B cell (primary cell): ENCODE measurements around the gene KRTAP15-1. TPM values are rescaled to one million over a fixed set of nuclear protein-coding genes. Genes with fewer than 3 reads are reported as not detected.

ENCODE experiments used
- ATAC-seq: fragments of 200-7000 bp; cut with Tn5 transposase; one replicate; pipeline ENCODE4 v1.10.0; 2021; ENCODE audit warnings: low read depth, mild to moderate bottlenecking, moderate number of reproducible peaks, moderate library complexity
- CTCF ChIA-PET: fragments of 350-600 bp; sonication (Branson Sonifier 250); formaldehyde crosslinking; loops from one replicate; lab custom pipeline; 2021; ENCODE audit warnings: antibody characterized with exemption, inconsistent platforms; lab: Charles Lee
- POLR2A ChIA-PET: fragments of 350-600 bp; sonication (Branson Sonifier 250); formaldehyde crosslinking; loops from one replicate; lab custom pipeline; 2021; ENCODE audit warnings: antibody characterized with exemption; lab: Charles Lee
- DNase-seq: peaks from one replicate; pipeline ENCODE4 v3.0.0; 2013
- H2AFZ ChIP-seq: 2 replicates; pipeline ENCODE4 v1.6.1; 2012; ENCODE audit warnings: mild to moderate bottlenecking, low read depth, low read length; ENCODE audit not compliant: insufficient read depth, poor library complexity, severe bottlenecking
- H3K27ac ChIP-seq, 2 donors: 1 replicate in 1 of 2; 2 replicates in 1 of 2; pipeline ENCODE4 v1.5.1; 2012 to 2013; ENCODE audit warnings: low read length in 2 of 2, mild to moderate bottlenecking in 2 of 2, moderate library complexity in 1 of 2
- H3K27me3 ChIP-seq, 4 experiments: fragments of 200-600 bp in 1 of 4; sonication (generic) in 1 of 4; replicated peaks in 1 of 4; 1 replicate in 2 of 4; 2 replicates in 2 of 4; pipeline versions ENCODE4 v1.6.1 to v1.7.0; 2013 to 2016; ENCODE audit warnings: low read length in 3 of 4, mild to moderate bottlenecking in 2 of 4, mixed read lengths in 1 of 4, moderate library complexity in 1 of 4; ENCODE audit not compliant: insufficient read depth in 4 of 4, control insufficient read depth in 3 of 4; ENCODE audit errors: control extremely low read depth in 1 of 4
- H3K36me3 ChIP-seq, 2 experiments: replicated peaks in 1 of 2; 1 replicate in 1 of 2; 2 replicates in 1 of 2; pipeline versions ENCODE4 v1.6.1 to v1.7.1; 2013; ENCODE audit warnings: low read length in 1 of 2; ENCODE audit not compliant: insufficient read depth in 2 of 2, control insufficient read depth in 1 of 2; ENCODE audit errors: control extremely low read depth in 1 of 2, extremely low read depth in 1 of 2
- H3K4me1 ChIP-seq, 2 donors: fragments of 200-600 bp in 1 of 2; sonication (generic) in 1 of 2; 1 replicate in 1 of 2; 2 replicates in 1 of 2; pipeline versions ENCODE4 v1.5.1 to v1.6.1; 2013 to 2017; ENCODE audit warnings: low read length in 2 of 2; ENCODE audit not compliant: control insufficient read depth in 2 of 2, insufficient read depth in 2 of 2
- H3K4me2 ChIP-seq: replicated peaks from 2 replicates; pipeline ENCODE3; 2012; ENCODE audit warnings: mild to moderate bottlenecking, low read depth, low read length; ENCODE audit not compliant: poor library complexity, severe bottlenecking
- H3K4me3 ChIP-seq, 5 experiments: fragments of 200-600 bp in 1 of 5; sonication (generic) in 1 of 5; 1 replicate in 3 of 5; 2 replicates in 2 of 5; pipeline versions ENCODE4 v1.5.1 to v1.7.0; 2011 to 2016; ENCODE audit warnings: low read length in 4 of 5, mild to moderate bottlenecking in 4 of 5, low read depth in 2 of 5, control low read depth in 1 of 5, moderate library complexity in 1 of 5; ENCODE audit not compliant: insufficient read depth in 1 of 5; ENCODE audit errors: control extremely low read depth in 1 of 5, extremely low read depth in 1 of 5
- H3K79me2 ChIP-seq: fragments of 200-600 bp; sonication (generic); one replicate; pipeline ENCODE4 v1.6.0; 2016; ENCODE audit warnings: low read length; ENCODE audit not compliant: control insufficient read depth, insufficient read depth
- H3K9ac ChIP-seq: fragments of 200-600 bp; sonication (generic); 2 replicates; pipeline ENCODE4 v1.6.1; 2017; ENCODE audit warnings: mild to moderate bottlenecking, low read length, moderate library complexity
- H3K9me3 ChIP-seq, 3 donors: one replicate each; pipeline versions ENCODE4 v1.6.1 to v1.7.1; 2013; ENCODE audit warnings: low read length in 2 of 3; ENCODE audit not compliant: control insufficient read depth in 2 of 3, insufficient read depth in 1 of 3; ENCODE audit errors: control extremely low read depth in 1 of 3
- H4K20me1 ChIP-seq: 2 replicates; pipeline ENCODE4 v1.6.0; 2012; ENCODE audit warnings: mild to moderate bottlenecking, low read length; ENCODE audit not compliant: insufficient read depth, control insufficient read depth, poor library complexity, severe bottlenecking
- H3K27ac Mint-ChIP-seq: one replicate; pipeline ENCODE4 v1.8.0; 2021; ENCODE audit warnings: mixed read lengths
- H3K27me3 Mint-ChIP-seq: one replicate; pipeline ENCODE4 v1.8.0; 2021; ENCODE audit warnings: mixed read lengths
- H3K4me1 Mint-ChIP-seq: one replicate; pipeline ENCODE4 v1.8.0; 2021; ENCODE audit warnings: mixed read lengths
- H3K4me3 Mint-ChIP-seq: one replicate; pipeline ENCODE4 v1.8.0; 2021; ENCODE audit warnings: mixed read lengths
- H3K9me3 Mint-ChIP-seq: one replicate; pipeline ENCODE4 v1.8.0; 2022; ENCODE audit warnings: mixed read lengths; ENCODE audit not compliant: insufficient read depth
- EZH2 ChIP-seq: IDR thresholded peaks from 2 replicates; pipeline ENCODE4 v1.6.1; 2012; ENCODE audit warnings: borderline replicate concordance, low read depth, mild to moderate bottlenecking, moderate library complexity, low read length; ENCODE audit not compliant: insufficient read depth, poor library complexity, severe bottlenecking
- WGBS: methylation state at CpG from one replicate; pipeline ENCODE4 v1.1.5; 2013; ENCODE audit warnings: missing lambda C conversion rate; ENCODE audit not compliant: insufficient coverage; 5-methylcytosine and 5-hydroxymethylcytosine counted together
- intact Hi-C: fragments of 100-400 bp; cut with micrococcal nuclease; formaldehyde crosslinking; loops from one replicate; pipeline ENCODE4 v1.10.0; 2022
- polyA plus RNA-seq: library from polyadenylated mRNA; depleted of rRNA; stranded (reverse); fragments of >200 nt; gene quantifications from 2 replicates; pipeline ENCODE4 v1.2.3, GENCODE V29; 2012
- total RNA-seq, 2 donors: library from RNA; stranded (reverse); fragments of 120-200 nt in 1 of 2; gene quantifications; 1 replicate in 1 of 2; 2 replicates in 1 of 2; pipeline versions ENCODE4 v1.2.3 to v1.2.4, GENCODE V29; 2013 to 2022
- TF ChIP-seq, protein P1 (sequence below): fragments of 200-600 bp; IDR thresholded peaks from one replicate; pipeline ENCODE4 v1.8.0; 2022; ENCODE audit warnings: antibody characterized with exemption, mild to moderate bottlenecking

Gene KRTAP15-1
- total and polyA plus RNA-seq, 2 donors (not counting 1 experiment from before 2014, with no cell fraction given) = not detected

DNA sequence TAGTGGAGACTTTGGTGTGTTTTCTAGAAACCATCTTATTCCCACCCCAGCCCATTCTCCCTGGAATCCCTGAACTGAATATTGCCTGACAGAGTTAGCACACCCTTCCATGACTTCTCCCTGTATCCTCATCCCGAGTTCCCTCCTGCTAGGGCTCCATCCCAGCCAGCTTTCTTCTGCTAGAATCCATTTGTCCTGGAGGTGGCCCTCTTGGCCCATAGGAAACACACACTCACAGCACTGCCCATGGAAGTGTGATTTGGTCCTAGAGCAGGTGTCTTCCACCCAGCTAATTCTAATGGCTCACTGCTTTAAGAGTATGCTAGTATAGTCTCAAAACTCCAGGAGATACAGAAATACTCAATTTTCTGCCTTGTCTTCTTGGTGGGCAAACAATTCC lies 4.1 kb downstream of the KRTAP15-1 start:
- Histone ChIP-seq H3K4me2 (no peak overlapping the region), H3K4me3 (no peak overlapping the region), H3K27me3 (no peaks in the 10 kb centered on the region), H3K9me3 (no peaks in the 10 kb centered on the region), H3K79me2 (no peaks in the 10 kb centered on the region), H4K20me1 (no peaks in the 10 kb centered on the region), H3K27ac (no peak overlapping the region), H2AFZ (no peak overlapping the region), H3K9ac (no peak overlapping the region), H3K4me1 (no peaks in the 10 kb centered on the region), H3K36me3 (no peaks in the 10 kb centered on the region)
- ATAC-seq (no peak), DNase-seq (no peak)
- H3K4me1 Mint-ChIP-seq = no peaks in the 10 kb centered on the region
- H3K27ac Mint-ChIP-seq = no peak overlapping the region
- H3K9me3 Mint-ChIP-seq = peaks cover 2% of the 10 kb centered on the region
- H3K4me3 Mint-ChIP-seq = no peak overlapping the region
- ChIA-PET CTCF (no interaction called here), POLR2A (no interaction called here)
- TF ChIP-seq, protein P1, sequence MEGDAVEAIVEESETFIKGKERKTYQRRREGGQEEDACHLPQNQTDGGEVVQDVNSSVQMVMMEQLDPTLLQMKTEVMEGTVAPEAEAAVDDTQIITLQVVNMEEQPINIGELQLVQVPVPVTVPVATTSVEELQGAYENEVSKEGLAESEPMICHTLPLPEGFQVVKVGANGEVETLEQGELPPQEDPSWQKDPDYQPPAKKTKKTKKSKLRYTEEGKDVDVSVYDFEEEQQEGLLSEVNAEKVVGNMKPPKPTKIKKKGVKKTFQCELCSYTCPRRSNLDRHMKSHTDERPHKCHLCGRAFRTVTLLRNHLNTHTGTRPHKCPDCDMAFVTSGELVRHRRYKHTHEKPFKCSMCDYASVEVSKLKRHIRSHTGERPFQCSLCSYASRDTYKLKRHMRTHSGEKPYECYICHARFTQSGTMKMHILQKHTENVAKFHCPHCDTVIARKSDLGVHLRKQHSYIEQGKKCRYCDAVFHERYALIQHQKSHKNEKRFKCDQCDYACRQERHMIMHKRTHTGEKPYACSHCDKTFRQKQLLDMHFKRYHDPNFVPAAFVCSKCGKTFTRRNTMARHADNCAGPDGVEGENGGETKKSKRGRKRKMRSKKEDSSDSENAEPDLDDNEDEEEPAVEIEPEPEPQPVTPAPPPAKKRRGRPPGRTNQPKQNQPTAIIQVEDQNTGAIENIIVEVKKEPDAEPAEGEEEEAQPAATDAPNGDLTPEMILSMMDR = no peak
- no peak for TF ChIP-seq EZH2
- WGBS = 100% methylated on average over 1 of the region's 1 CpG
- intact Hi-C loops = no loop called here
- no peaks in the 10 kb centered on the region for H3K27me3 Mint-ChIP-seq

DNA sequence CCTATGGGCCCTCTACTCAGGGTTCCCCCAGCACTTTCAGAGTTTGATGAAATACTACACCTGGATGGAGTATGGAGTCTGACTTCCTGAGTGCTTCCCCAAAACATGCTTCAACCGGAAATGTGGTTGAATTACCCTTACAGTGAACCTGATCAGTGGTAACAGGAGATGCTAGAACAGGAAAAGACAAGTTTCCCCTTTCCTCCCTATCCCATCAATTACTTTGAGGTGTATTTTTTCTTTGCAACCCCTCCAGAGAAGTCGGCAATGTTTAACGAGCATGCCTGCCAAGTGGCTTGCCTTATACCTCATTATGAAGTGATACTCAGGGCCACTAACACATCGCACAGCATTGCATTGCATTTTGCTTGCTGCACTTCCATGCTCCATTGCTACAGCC lies 7.0 kb downstream of the KRTAP15-1 start:
- Histone ChIP-seq H4K20me1 (no peaks in the 10 kb centered on the region), H3K27ac (no peak overlapping the region), H3K4me2 (no peak overlapping the region), H3K9ac (no peak overlapping the region), H3K79me2 (no peaks in the 10 kb centered on the region), H3K4me1 (no peaks in the 10 kb centered on the region), H2AFZ (no peak overlapping the region), H3K27me3 (no peaks in the 10 kb centered on the region), H3K36me3 (no peaks in the 10 kb centered on the region), H3K9me3 (no peaks in the 10 kb centered on the region), H3K4me3 (no peak overlapping the region)
- 5% methylated on average over 4 of the region's 4 CpGs for WGBS
- intact Hi-C loops = no loop called here
- CTCF ChIA-PET = no interaction called here
- Mint-ChIP-seq H3K27me3 (no peaks in the 10 kb centered on the region), H3K27ac (no peak overlapping the region), H3K4me3 (no peak overlapping the region), H3K9me3 (peaks cover 2% of the 10 kb centered on the region), H3K4me1 (no peaks in the 10 kb centered on the region)
- POLR2A ChIA-PET = no interaction called here
- no peak for DNase-seq
- TF ChIP-seq, protein P1 = no peak
- no peak for TF ChIP-seq EZH2
- ATAC-seq = no peak
